ENCODE measurements around the gene PPP1R3E. TPM values are rescaled to one million over a fixed set of nuclear protein-coding genes. Genes with fewer than 3 reads are reported as not detected.

PPP1R3E gene
- total and polyA plus RNA-seq, 2 of the 13 experiments (the other 11 are each of a cell fraction or from before 2014, with no cell fraction given) = 16.5 to 26.5 TPM

GRCh38 chr14:23326491-23327332 is 24.1 kb upstream of the PPP1R3E start (continued):
- TF ChIP-seq ZBTB3 (CRISPR knock-in tag; IDR thresholded peaks at IDR 0.05; ENCODE audit: borderline replicate concordance, low read depth) (0 out of 2 replicates have a peak, but pooled peaks have one; percentile 15), ZNF530 (CRISPR knock-in tag; IDR thresholded peaks at IDR 0.05; ENCODE audit: low read depth) (no peak), HMGA1 (CRISPR knock-in tag; conservative IDR thresholded peaks at IDR 0.05) (no peak), ZBTB26 (CRISPR knock-in tag; IDR thresholded peaks at IDR 0.05; ENCODE audit: borderline replicate concordance) (no peak), KAT2B (IDR thresholded peaks at IDR 0.05; ENCODE audit: borderline replicate concordance, low read depth, low read length) (no peak), SP5 (CRISPR knock-in tag; IDR thresholded peaks at IDR 0.05; ENCODE audit: borderline replicate concordance, low read depth) (0 out of 2 replicates have a peak, but pooled peaks have one; percentile 8), ZNF318 (CRISPR knock-in tag; IDR thresholded peaks at IDR 0.05) (peak; percentile 75; the same call in 1 of the 2 replicates), ZNF468 (CRISPR knock-in tag; IDR thresholded peaks at IDR 0.05) (no peak), HNRNPLL (IDR thresholded peaks at IDR 0.05; ENCODE audit: low read depth, low read length, poor library complexity, severe bottlenecking) (no peak), ETV6 (CRISPR knock-in tag; conservative IDR thresholded peaks at IDR 0.05) (no peak; the same call in 1 of the 2 replicates), ZNF292 (CRISPR knock-in tag; IDR thresholded peaks at IDR 0.05; ENCODE audit: borderline replicate concordance, low read depth) (0 out of 2 replicates have a peak, but pooled peaks have one; percentile 43), NCOA5 (CRISPR knock-in tag; IDR thresholded peaks at IDR 0.05) (peak; percentile 87), WIZ (CRISPR knock-in tag; IDR thresholded peaks at IDR 0.05) (no peak)
- TF ChIP-seq, protein P1, sequence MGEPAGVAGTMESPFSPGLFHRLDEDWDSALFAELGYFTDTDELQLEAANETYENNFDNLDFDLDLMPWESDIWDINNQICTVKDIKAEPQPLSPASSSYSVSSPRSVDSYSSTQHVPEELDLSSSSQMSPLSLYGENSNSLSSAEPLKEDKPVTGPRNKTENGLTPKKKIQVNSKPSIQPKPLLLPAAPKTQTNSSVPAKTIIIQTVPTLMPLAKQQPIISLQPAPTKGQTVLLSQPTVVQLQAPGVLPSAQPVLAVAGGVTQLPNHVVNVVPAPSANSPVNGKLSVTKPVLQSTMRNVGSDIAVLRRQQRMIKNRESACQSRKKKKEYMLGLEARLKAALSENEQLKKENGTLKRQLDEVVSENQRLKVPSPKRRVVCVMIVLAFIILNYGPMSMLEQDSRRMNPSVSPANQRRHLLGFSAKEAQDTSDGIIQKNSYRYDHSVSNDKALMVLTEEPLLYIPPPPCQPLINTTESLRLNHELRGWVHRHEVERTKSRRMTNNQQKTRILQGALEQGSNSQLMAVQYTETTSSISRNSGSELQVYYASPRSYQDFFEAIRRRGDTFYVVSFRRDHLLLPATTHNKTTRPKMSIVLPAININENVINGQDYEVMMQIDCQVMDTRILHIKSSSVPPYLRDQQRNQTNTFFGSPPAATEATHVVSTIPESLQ (CRISPR knock-in tag; conservative IDR thresholded peaks at IDR 0.05) = no peak
- TF ChIP-seq, protein P2, sequence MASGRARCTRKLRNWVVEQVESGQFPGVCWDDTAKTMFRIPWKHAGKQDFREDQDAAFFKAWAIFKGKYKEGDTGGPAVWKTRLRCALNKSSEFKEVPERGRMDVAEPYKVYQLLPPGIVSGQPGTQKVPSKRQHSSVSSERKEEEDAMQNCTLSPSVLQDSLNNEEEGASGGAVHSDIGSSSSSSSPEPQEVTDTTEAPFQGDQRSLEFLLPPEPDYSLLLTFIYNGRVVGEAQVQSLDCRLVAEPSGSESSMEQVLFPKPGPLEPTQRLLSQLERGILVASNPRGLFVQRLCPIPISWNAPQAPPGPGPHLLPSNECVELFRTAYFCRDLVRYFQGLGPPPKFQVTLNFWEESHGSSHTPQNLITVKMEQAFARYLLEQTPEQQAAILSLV (CRISPR knock-in tag; IDR thresholded peaks at IDR 0.05; ENCODE audit: borderline replicate concordance) = no peak
